HFF-Myc (cell line): ENCODE measurements around the gene PAWR.

Experiments
- DNase-seq: peaks from one replicate; pipeline ENCODE4 v3.0.0-alpha.2; 2011; ENCODE audit warnings: low read depth; ENCODE audit errors: extremely low read depth
- H3K4me3 ChIP-seq: replicated peaks from 2 replicates; pipeline ENCODE4 v1.5.1; 2011; ENCODE audit warnings: low read depth, mild to moderate bottlenecking, control low read depth, low read length
- CTCF ChIP-seq: IDR thresholded peaks from 2 replicates; pipeline ENCODE4 v1.5.1; 2012; ENCODE audit warnings: mild to moderate bottlenecking, low read depth, low read length, control low read depth; ENCODE audit errors: missing control alignments

The PAWR gene

DNA sequence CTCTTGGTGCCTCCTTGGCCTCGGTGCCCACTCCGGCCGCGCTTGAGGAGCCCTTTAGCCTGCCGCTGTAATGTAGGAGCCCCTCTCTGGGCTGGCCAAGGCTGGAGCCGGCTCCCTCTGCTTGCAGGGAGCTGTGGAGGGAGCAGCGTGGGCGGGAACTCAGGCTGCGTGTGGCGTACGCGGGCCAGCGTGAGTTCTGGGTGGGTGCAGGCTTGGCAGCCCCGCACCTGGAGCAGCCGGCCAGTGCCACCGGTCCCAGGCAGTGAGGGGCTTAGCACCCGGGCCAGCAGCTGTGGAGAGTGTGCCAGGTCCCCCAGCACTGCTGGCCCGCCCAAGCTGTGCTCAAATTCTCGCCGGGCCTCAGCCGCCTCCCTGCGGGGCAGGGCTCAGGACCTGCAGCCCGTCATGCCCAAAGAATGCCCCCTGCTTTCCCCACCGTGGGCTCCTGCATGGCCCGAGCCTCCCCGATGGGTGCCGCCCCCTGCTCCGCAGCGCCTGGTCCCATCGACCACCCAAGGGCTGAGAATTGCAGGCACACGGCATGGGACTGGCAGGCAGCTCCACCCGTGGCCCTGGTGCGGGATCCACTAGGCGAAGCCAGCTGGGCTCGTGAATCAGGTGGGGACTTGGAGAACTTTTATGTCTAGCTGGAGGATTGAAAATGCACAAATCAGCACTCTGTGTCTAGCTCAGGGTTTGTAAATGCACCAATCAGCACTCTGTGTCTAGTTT lies 129.2 kb downstream of the PAWR start:
- H3K4me3 ChIP-seq: no peak overlapping the region
- no peak for TF ChIP-seq CTCF
- DNase-seq: no peak

DNA sequence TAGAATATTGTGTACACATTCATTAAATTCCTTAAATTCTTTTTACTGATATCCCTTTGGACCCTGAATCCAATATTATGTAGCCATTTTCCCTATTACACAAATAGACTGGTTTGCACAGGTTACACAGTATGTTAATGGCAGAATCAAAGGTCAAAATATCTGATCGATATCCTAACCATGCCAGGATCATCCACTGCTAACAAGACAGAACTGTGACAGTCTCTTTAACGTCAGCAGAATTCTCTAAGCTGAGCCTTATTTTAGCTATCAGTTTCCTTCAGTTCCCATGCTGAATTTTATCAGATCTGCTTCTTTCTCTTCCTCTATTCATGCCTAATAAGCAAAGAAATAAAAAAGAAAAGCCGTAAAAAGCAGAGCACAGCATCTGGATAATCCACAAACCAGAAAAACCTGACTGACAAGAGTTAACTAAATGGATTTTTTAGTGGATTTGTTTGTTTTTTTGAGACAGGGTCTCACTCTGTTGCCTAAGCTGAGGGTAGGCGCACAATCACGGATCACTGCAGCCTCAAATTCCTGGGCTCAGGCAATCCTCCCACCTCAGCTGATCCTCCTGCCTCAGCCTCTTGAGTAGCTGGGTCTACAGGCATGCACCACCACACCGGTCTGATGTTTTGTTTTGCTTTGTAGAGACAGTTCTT lies 130.4 kb downstream of the PAWR start:
- no peak for DNase-seq

DNA sequence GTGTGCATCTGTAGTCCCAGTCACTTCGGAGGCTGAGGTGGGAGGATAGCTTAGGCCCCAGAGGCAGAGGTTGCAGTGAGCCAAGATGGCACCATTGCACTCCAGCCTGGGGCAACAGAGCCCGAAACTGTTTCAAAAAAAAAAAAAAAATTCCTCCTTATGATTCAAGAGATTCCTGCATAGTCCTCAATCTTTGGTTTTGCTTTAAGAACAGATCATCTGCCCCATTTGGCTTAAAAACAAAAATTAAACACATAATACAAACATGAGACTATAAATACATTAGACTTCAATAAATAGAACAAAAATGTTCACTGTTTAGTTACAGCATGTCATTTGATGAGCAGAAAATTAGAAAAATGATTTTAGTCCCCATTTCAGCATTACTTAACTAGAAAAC lies 131.2 kb downstream of the PAWR start:
- TF ChIP-seq CTCF: no peak
- no peak for DNase-seq
- no peak overlapping the region for H3K4me3 ChIP-seq

More for the DNA sequence above, 130.4 kb downstream of the PAWR start:
- H3K4me3 ChIP-seq: no peak overlapping the region
- TF ChIP-seq CTCF: no peak

DNA sequence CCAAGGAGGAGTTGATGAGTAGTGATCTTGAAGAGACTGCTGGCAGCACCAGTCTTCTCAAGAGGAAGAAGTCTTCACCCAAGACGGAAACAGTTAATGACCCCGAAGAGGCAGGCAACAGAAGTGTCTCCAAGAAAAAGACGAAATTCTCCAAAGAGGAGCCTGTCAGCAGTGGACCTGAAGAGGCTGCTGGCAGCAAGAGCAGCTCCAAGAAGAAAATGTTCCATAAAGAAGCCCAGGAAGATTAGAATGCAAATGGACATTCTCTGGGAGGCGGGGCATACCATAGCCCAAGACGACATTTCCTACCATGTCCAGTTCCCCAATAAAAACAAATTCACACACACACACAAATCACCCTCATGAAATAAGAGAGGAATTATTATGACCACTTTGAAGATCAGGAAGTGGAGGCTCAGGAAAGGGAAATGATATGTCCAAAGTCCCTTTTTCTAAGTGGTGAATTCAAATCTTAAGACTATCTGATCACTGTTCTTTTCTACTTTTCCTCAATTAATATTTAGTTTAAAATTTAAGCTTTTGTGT lies 131.8 kb downstream of the PAWR start:
- H3K4me3 ChIP-seq: no peak overlapping the region
- TF ChIP-seq CTCF: no peak
- no peak for DNase-seq

- no peak for TF ChIP-seq CTCF
- DNase-seq: no peak
- H3K4me3 ChIP-seq: no peak overlapping the region
Measured at GRCh38 chr12:79557690-79558315, 133.0 kb downstream of the PAWR start.

DNA sequence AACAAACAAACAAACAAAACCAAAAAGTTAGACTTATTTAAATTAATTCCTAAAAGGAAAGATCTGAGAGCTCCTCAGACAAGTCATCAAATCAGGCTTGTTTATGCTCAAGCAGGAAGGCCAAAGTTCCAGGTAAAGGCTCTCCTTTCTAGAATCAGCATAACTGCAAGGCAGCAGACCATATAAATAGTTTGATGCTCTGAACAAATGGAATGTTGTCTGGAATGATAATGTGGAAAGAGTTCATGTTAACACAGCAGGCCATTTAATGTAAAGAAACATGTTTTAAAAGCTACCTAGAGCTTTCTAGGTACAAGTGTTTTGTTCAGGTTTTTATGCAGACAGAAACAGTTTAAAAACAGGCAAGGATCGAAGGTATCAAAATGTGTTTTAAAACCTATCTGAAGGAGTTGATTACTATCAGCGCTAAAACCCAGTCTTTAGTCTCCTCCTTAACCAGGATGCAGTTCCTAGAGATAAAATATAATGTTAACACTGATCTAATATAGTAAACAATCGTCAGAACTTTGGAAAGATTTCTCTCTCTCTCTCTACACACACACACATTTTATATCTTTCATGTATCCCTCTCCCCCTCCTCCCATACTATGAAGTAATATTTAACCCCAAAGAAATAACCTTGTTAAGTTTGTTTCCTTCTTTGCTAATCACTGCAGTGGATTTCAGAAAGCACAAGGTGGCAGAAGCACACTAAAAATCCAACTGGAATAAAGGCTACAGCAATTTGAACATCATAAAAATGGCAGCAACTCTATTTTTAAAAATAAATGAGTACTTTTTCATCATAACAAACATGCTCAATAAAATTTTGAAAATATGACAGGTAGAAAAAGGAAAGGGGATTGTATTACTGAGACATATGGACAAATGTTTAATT lies 135.5 kb downstream of the PAWR start:
- TF ChIP-seq CTCF: peak; percentile 37
- no peak overlapping the region for H3K4me3 ChIP-seq
- DNase-seq: no peak
